Activated CD4-positive, alpha-beta memory T cell treated with anti-CD3 and anti-CD28 coated beads for 36 hours (primary cell): ENCODE results near the gene ANO8. TPM values are rescaled to one million over a fixed set of nuclear protein-coding genes. Genes with fewer than 3 reads are reported as not detected.

Source experiments
- CTCF ChIA-PET: fragments of 350-600 bp; sonication (Branson Sonifier 250); formaldehyde crosslinking; loops from one replicate; lab custom pipeline; 2021; ENCODE audit warnings: antibody characterized with exemption, inconsistent platforms; lab: Charles Lee
- POLR2A ChIA-PET: fragments of 350-600 bp; sonication (Branson Sonifier 250); formaldehyde crosslinking; loops from one replicate; lab custom pipeline; 2021; ENCODE audit warnings: antibody characterized with exemption; lab: Charles Lee
- DNase-seq: peaks from one replicate; pipeline ENCODE4 v3.0.0-alpha.2; 2020
- H3K27ac Mint-ChIP-seq: one replicate; pipeline ENCODE4 v1.8.0; 2021; ENCODE audit warnings: mixed read lengths
- H3K27me3 Mint-ChIP-seq: one replicate; pipeline ENCODE4 v1.8.0; 2021; ENCODE audit warnings: mixed read lengths
- H3K36me3 Mint-ChIP-seq: one replicate; pipeline ENCODE4 v1.8.0; 2021; ENCODE audit warnings: mixed read lengths
- H3K4me1 Mint-ChIP-seq: one replicate; pipeline ENCODE4 v1.8.0; 2021; ENCODE audit warnings: low read depth, mixed read lengths
- H3K4me3 Mint-ChIP-seq: one replicate; pipeline ENCODE4 v1.8.0; 2021; ENCODE audit warnings: mild to moderate bottlenecking, mixed read lengths
- H3K9me3 Mint-ChIP-seq: one replicate; pipeline ENCODE4 v1.8.0; 2021; ENCODE audit warnings: mixed read lengths
- intact Hi-C: fragments of 100-400 bp; cut with micrococcal nuclease; formaldehyde crosslinking; loops from one replicate; pipeline ENCODE4 v1.15.1; 2023
- total RNA-seq, 2 experiments: library from RNA; stranded (reverse); gene quantifications; one replicate each; pipeline ENCODE4 v1.2.3, GENCODE V29; 2021

The ANO8 gene
- total RNA-seq, 2 experiments from 2014 or later, result 5.8 to 6.0 TPM

DNA sequence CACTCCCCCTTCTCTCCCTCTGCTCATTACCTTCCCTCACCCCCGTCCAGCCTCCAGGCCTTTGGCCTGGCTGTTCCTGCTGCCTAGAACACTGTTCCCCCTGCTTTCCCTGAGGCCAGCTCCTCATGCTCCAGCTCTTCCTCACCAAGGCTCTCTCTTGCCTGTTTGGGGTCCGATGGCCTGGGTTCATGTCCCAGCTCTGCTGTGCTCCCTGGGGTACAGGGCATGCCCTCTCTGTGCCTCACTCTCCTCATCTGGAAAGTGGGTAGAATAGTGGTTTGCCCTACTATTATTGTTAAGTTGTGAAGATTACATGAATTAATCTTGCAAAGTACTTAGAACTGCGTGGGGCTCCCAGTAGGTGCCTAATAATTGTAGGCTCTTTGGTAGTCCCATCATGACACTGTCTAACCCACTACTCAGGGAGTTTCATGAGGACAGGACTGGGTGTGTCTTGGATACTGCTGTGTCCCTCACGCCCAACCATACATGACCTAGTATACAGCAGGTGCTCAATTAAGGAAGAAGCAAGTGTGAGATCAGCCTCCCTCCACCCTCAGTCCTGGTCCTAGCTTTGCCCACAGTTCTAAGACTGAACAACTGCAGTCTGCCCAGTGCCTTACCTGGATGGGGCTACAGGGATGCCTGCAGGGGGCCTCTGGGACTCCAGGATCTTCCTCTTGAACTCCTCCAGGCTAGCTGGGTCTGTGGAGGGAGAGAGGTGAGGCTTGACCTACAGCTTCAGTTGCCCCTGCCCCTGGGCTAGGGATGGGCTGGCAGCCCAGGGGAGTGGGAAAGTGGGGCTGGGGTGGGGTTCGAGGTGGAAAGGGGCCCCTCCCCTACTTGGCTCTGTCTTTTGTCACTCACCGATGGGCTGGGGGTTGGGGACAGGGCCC lies 25.5 kb upstream of the ANO8 start:
- H3K4me3 Mint-ChIP-seq, result no peak overlapping the region
- no peaks in the 10 kb centered on the region for H3K9me3 Mint-ChIP-seq
- H3K4me1 Mint-ChIP-seq, result no peaks in the 10 kb centered on the region
- no peak for DNase-seq
- no peaks in the 10 kb centered on the region for H3K36me3 Mint-ChIP-seq
- ChIA-PET POLR2A (no interaction called here), CTCF (interaction anchor here (1.2 kb wide), 1 partner anchor 26 kb away, joined by 4 read pairs; no protein-coding TSS in a partner anchor)
- H3K27me3 Mint-ChIP-seq, result no peaks in the 10 kb centered on the region
- intact Hi-C loops, result no loop called here
- H3K27ac Mint-ChIP-seq, result no peak overlapping the region

DNA sequence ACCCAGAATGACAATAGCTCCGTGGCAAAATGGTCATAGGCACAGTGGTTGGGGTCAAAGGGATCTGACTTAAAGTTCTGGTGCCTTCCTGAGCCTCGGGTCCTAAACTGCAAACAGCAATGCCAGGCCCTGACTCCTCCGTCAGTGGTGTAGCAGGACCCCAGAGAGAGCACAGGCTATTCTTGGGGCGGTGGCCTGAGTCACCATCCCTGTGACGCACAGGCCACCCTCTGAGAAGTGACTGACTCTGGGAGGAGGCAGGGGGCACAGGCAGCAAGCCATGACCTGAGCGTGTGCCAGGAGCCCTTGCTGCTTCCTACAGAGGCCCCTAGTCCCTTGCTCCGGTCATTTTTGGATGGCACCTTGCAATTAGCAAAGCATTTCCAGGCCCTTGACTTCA lies 23.7 kb upstream of the ANO8 start:
- POLR2A ChIA-PET, result interaction anchor here (0.6 kb wide), 1 partner anchor 171 kb away, joined by 3 read pairs; no protein-coding TSS in a partner anchor
- H3K4me1 Mint-ChIP-seq, result no peaks in the 10 kb centered on the region
- CTCF ChIA-PET, result interaction anchor here (0.6 to 0.9 kb wide), 2 partner anchors 13 to 349 kb away, joined by 3 read pairs; no protein-coding TSS in a partner anchor
- H3K36me3 Mint-ChIP-seq, result no peaks in the 10 kb centered on the region
- no peaks in the 10 kb centered on the region for H3K27me3 Mint-ChIP-seq
- no peaks in the 10 kb centered on the region for H3K9me3 Mint-ChIP-seq
- no peak overlapping the region for H3K27ac Mint-ChIP-seq
- no peak for DNase-seq
- H3K4me3 Mint-ChIP-seq, result no peak overlapping the region
- intact Hi-C loops, result no loop called here

DNA sequence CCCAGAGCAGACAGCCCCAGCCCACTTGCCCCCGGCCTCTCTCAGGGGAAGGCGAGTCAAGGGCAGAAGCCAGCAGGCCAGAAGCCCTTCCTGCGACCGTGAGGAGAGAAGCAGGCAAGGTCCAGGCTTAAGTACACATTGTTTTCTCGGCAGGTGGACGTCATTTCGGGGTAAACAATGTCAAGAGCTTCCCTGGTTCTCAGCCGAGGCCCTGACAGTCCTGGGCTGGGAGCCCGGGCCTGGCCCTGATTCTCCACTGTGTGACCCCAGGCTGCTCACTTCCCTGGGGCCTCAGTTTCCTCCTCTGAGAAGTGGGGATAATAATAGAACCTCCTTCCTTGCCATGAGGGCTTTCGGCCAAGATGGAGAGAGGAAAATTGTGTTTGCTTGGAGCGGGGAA lies 23.1 kb upstream of the ANO8 start:
- Mint-ChIP-seq H3K4me3 (no peak overlapping the region), H3K27ac (no peak overlapping the region), H3K9me3 (no peaks in the 10 kb centered on the region), H3K36me3 (no peaks in the 10 kb centered on the region), H3K4me1 (no peaks in the 10 kb centered on the region), H3K27me3 (no peaks in the 10 kb centered on the region)
- ChIA-PET POLR2A (no interaction called here), CTCF (interaction anchor here (0.5 kb wide), 1 partner anchor 1104 kb away, joined by 3 read pairs; no protein-coding TSS in a partner anchor)
- intact Hi-C loops, result no loop called here
- no peak for DNase-seq

DNA sequence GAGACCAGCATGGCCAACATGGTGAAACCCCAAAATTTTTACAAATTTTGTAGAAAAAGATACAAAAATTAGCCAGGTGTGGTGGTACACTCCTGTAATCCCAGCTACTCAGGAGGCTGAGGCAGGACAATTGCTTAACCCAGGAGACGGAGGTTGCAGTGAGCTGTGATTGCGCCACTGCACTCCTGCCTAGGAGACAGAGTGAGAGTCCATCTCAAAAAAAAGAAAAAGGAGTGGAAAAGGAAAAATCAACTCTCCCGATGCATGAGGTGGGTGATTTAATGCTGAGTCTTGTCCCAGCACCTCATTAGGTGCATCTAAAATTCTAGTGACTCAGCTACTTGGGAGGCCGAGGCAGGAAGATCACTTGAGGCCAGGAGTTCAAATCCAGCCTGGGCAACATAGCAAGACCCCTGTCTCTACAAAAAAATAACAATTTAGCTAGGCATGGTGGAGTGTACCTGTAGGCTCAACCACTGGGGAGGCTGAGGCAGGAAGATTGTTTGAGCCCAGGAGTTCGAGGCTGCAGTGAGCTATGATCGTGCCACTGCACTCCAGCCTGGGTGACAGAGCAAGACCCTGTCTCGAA lies 22.5 kb upstream of the ANO8 start:
- ChIA-PET POLR2A (no interaction called here), CTCF (interaction anchor here (0.5 kb wide), 1 partner anchor 1105 kb away, joined by 3 read pairs; no protein-coding TSS in a partner anchor)
- H3K36me3 Mint-ChIP-seq, result no peaks in the 10 kb centered on the region
- no peak overlapping the region for H3K27ac Mint-ChIP-seq
- H3K4me3 Mint-ChIP-seq, result no peak overlapping the region
- no peaks in the 10 kb centered on the region for H3K4me1 Mint-ChIP-seq
- DNase-seq, result no peak
- H3K27me3 Mint-ChIP-seq, result no peaks in the 10 kb centered on the region
- no peaks in the 10 kb centered on the region for H3K9me3 Mint-ChIP-seq
- intact Hi-C loops, result no loop called here

DNA sequence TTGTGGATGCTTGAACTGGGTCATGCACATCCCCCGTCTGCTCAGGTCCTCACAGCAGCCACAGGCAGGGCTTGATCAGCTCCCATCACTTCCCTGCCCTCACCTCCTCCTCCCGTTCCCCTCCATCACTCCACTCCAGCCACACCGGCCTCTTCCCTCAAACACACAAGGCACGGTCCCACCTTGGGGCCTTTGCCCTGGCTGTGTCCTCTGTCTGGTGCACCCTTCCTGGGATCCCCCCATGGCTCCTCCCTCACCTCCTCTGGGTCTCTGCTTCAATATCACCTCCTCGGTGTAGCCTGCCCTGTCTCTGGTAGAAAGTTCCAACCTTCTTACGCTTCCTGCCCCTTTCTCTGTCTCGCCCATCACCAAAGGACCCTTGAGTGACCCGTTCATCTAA lies 18.7 kb upstream of the ANO8 start:
- CTCF ChIA-PET, result interaction anchor here (1.9 kb wide), 1 partner anchor 33 kb away, joined by 5 read pairs; no protein-coding TSS in a partner anchor
- no peaks in the 10 kb centered on the region for H3K9me3 Mint-ChIP-seq
- H3K27ac Mint-ChIP-seq, result no peak overlapping the region
- peaks cover 5% of the 10 kb centered on the region for H3K27me3 Mint-ChIP-seq
- no peaks in the 10 kb centered on the region for H3K4me1 Mint-ChIP-seq
- no peak overlapping the region for H3K4me3 Mint-ChIP-seq
- DNase-seq, result no peak
- POLR2A ChIA-PET, result no interaction called here
- intact Hi-C loops, result no loop called here
- H3K36me3 Mint-ChIP-seq, result no peaks in the 10 kb centered on the region

DNA sequence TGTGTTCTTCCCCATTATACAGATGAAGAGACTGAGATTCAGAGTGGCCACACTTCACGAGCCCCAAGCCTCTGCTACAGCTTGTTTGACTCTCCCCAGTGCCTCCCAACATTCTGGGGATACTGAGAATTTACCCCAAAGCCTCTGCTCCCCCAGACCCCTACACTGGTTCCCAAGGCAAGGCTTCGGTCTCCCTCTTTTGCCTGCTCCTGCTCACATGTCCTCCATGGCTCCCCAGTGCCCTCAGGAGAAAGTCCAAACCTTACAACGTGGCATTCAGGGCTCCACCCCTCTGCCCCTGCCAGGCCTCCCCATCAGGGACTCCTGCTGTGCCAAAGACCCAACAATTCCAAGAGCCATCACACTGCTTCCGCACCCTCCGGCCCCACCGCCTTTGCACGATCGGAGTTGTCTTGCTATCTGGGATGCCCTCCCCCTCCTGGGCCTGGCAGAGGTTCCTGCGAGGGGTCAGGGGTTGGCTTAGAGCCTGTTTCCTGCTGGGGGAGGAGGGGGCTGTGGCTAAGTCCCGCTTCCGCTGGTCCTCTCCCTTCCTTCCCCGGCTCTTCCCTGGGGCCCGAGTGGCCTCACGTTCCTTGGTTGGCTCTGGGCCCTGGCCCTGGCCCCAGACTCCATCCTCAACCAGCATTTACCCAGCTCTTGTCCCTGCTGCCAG lies 18.1 kb upstream of the ANO8 start:
- intact Hi-C loops, result no loop called here
- peaks cover 7% of the 10 kb centered on the region for H3K27me3 Mint-ChIP-seq
- CTCF ChIA-PET, result no interaction called here
- H3K9me3 Mint-ChIP-seq, result no peaks in the 10 kb centered on the region
- H3K4me1 Mint-ChIP-seq, result no peaks in the 10 kb centered on the region
- DNase-seq, result no peak
- H3K4me3 Mint-ChIP-seq, result no peak overlapping the region
- no peak overlapping the region for H3K27ac Mint-ChIP-seq
- POLR2A ChIA-PET, result no interaction called here
- no peaks in the 10 kb centered on the region for H3K36me3 Mint-ChIP-seq

DNA sequence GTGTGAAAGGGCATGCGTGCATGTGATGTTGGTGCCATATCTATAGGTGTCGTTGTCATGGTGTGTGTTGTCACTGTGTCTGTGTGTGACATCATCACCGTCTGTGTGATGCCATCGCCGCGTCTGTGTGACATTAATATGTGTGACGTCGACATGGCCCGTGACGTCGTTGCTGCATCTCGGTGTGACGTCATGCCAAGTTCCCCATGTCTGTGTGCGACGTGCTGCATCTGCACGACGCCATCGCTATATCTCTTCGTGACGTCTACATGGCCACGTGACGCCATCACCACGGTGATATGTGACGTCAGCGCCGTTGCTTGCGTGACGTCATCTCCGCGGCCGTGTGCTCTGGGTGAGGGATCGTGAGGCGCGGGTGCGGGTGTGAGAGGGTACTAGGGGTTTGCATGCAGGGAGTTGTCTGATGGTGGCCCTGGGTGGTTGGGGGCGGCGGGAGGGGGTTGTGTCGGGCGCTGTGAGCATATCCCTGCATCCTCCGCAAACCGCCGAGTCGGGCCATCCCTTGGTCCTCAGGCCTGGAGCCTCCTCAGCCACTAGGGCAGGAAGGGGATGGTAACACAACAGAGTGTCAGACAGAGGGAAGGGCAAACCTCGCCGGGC lies 17.3 kb upstream of the ANO8 start:
- H3K4me3 Mint-ChIP-seq, result no peak overlapping the region
- no peak overlapping the region for H3K27ac Mint-ChIP-seq
- no peaks in the 10 kb centered on the region for H3K9me3 Mint-ChIP-seq
- CTCF ChIA-PET, result interaction anchor here (1.0 kb wide), 1 partner anchor 34 kb away, joined by 3 read pairs; no protein-coding TSS in a partner anchor
- POLR2A ChIA-PET, result no interaction called here
- H3K36me3 Mint-ChIP-seq, result no peaks in the 10 kb centered on the region
- no peak for DNase-seq
- H3K4me1 Mint-ChIP-seq, result no peaks in the 10 kb centered on the region
- H3K27me3 Mint-ChIP-seq, result peaks cover 8% of the 10 kb centered on the region
- intact Hi-C loops, result no loop called here

DNA sequence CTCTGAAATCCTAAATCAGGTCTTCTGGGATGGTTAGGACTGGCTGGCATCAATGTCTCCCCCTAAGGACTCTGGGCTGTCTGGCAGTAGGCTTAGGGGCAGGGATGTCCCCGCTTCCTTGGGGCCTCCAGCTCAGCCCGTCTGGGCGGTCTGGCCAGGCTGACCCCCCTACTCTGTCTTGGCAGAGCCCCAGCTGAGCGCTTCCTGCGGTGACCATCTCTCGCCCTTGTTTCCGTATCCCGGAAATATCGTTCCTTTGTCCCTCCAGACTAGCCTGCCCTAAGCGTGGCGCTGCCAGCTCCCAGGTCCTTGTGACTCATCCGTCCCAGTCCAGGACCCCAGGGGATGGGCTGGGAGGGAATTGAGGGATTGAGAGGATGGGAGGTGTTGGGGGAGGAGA lies 14.0 kb upstream of the ANO8 start:
- peaks cover 8% of the 10 kb centered on the region for H3K27me3 Mint-ChIP-seq
- H3K9me3 Mint-ChIP-seq, result no peaks in the 10 kb centered on the region
- peaks cover 4% of the 10 kb centered on the region for H3K4me1 Mint-ChIP-seq
- no peak overlapping the region for H3K4me3 Mint-ChIP-seq
- intact Hi-C loops, result no loop called here
- no peak for DNase-seq
- POLR2A ChIA-PET, result no interaction called here
- peaks cover 2% of the 10 kb centered on the region for H3K36me3 Mint-ChIP-seq
- H3K27ac Mint-ChIP-seq, result no peak overlapping the region
- CTCF ChIA-PET, result interaction anchor here (4.5 kb wide), 1 partner anchor 37 kb away, joined by 42 read pairs; no protein-coding TSS in a partner anchor

DNA sequence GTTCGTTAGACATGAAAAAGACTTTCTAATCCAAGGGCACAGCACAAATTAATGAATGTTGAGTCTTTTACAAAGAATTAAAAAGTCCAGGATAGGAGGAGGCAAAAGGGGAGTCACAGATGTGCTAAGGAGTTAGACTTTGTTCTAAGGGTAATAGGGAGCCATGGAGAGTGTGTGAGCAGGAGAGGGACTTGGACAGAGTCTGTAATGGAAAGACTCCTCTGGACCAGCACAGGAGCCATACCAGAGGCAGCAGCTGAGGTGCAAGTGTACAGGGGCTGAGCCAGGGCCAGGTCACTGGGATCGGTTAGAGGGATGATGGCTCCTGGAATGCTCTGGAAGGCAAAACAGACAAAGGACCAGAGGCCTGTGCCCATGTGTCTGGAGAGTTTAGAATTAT lies 13.2 kb upstream of the ANO8 start:
- Mint-ChIP-seq H3K27ac (no peak overlapping the region), H3K9me3 (no peaks in the 10 kb centered on the region), H3K4me1 (peaks cover 4% of the 10 kb centered on the region), H3K27me3 (peaks cover 8% of the 10 kb centered on the region), H3K4me3 (no peak overlapping the region), H3K36me3 (peaks cover 2% of the 10 kb centered on the region)
- ChIA-PET POLR2A (no interaction called here), CTCF (interaction anchor here (4.5 kb wide), 1 partner anchor 38 kb away, joined by 42 read pairs; no protein-coding TSS in a partner anchor)
- intact Hi-C loops, result no loop called here
- DNase-seq, result no peak

DNA sequence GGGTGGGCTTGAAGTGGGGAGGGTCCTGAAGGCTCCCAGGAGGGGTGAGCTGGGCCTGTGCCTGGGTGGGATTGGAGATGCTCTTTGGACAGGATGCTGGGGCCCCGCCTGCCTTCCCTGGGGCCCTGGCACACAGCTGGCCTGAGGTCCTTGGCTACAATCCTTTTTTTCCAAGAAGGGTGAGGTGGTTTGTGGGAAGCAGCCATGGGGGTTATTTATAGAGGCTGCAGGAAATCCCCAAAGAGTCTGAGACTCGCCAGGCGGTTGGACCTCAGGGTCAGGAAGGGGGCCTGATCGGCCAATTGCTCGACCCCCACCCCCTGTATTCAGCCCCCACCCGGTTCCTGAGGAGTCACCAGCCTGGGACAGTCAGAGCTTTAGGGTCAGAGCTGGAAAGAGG lies 12.7 kb upstream of the ANO8 start:
- peaks cover 8% of the 10 kb centered on the region for H3K27me3 Mint-ChIP-seq
- no peak overlapping the region for H3K27ac Mint-ChIP-seq
- no peak for DNase-seq
- no peak overlapping the region for H3K4me3 Mint-ChIP-seq
- peaks cover 2% of the 10 kb centered on the region for H3K36me3 Mint-ChIP-seq
- H3K9me3 Mint-ChIP-seq, result no peaks in the 10 kb centered on the region
- POLR2A ChIA-PET, result no interaction called here
- CTCF ChIA-PET, result interaction anchor here (0.8 to 4.5 kb wide), 2 partner anchors 38 to 82 kb away, joined by 3 to 42 read pairs; no protein-coding TSS in a partner anchor
- intact Hi-C loops, result no loop called here
- H3K4me1 Mint-ChIP-seq, result peaks cover 4% of the 10 kb centered on the region

DNA sequence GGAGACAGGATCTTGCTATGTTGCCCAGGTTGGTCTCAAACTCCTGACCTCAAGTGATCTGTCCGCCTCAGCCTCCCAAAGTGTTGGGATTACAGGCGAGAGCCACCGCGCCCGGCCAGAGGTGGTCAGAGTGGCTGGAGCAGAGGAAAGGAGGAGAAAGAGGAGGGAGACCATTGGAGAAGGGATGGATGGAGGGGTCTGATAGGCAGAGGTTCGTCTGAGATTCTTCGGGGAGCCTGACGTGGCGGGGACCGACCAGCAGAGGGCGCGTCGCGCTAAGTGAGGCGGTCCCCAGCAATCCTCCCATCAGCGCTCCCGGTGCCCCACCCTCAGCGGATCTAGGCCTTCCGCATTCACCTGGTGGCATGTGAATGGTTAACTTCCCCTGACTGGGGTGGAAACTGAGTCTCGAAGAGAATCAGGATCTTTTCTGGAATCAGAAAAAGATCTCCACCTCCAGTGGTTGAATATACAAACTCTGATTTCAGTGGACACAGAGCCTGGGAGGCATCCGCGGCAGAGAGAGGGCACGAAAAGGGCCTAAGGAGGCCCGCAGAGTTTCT lies 11.5 kb upstream of the ANO8 start:
- POLR2A ChIA-PET, result no interaction called here
- DNase-seq, result peak; percentile 87
- Mint-ChIP-seq H3K4me3 (no peak overlapping the region), H3K36me3 (peaks cover 2% of the 10 kb centered on the region), H3K4me1 (peaks cover 4% of the 10 kb centered on the region), H3K27ac (no peak overlapping the region), H3K27me3 (peaks cover 4% of the 10 kb centered on the region), H3K9me3 (no peaks in the 10 kb centered on the region)
- intact Hi-C loops, result loop anchor here (1.0 kb wide), 1 partner anchor 40 kb away; no protein-coding TSS in a partner anchor
- CTCF ChIA-PET, result interaction anchor here (0.8 to 4.5 kb wide), 10 partner anchors 11 to 133 kb away, joined by 3 to 42 read pairs (median 4); partner anchors contain the start of genes ANO8, DDA1 and MRPL34
